Liver (tissue), 9 donors: Measurements from ENCODE around the gene TBC1D21. TPM values are rescaled to one million over a fixed set of nuclear protein-coding genes. Genes with fewer than 3 reads are reported as not detected.

Experiments
- DNase-seq: peaks from one replicate; pipeline ENCODE4 v3.0.0-alpha.2; 2017; ENCODE audit warnings: low spot score
- H3K27ac ChIP-seq, 2 donors: one replicate each; pipeline ENCODE4 v1.7.0; 2013; ENCODE audit warnings: inconsistent platforms in 2 of 2, low read length in 2 of 2, control low read depth in 1 of 2, low read depth in 1 of 2, mild to moderate bottlenecking in 1 of 2
- H3K27me3 ChIP-seq, 4 donors: one replicate each; pipeline versions ENCODE4 v1.6.1 to v1.7.0; 2013; ENCODE audit warnings: low read length in 3 of 4, inconsistent platforms in 1 of 4, mild to moderate bottlenecking in 1 of 4, moderate library complexity in 1 of 4; ENCODE audit not compliant: control insufficient read depth in 4 of 4, insufficient read depth in 4 of 4
- H3K36me3 ChIP-seq, 4 donors: one replicate each; pipeline versions ENCODE4 v1.6.1 to v1.7.0; 2013; ENCODE audit warnings: low read length in 3 of 4, mild to moderate bottlenecking in 3 of 4, low read depth in 1 of 4, moderate library complexity in 1 of 4; ENCODE audit not compliant: control insufficient read depth in 4 of 4, insufficient read depth in 3 of 4
- H3K4me1 ChIP-seq, 4 donors: one replicate each; pipeline versions ENCODE4 v1.6.1 to v1.7.0; 2013; ENCODE audit warnings: low read length in 3 of 4, mild to moderate bottlenecking in 3 of 4, moderate library complexity in 1 of 4; ENCODE audit not compliant: control insufficient read depth in 4 of 4, insufficient read depth in 4 of 4
- H3K4me3 ChIP-seq, 3 donors: one replicate each; pipeline versions ENCODE4 v1.6.1 to v1.7.0; 2013; ENCODE audit warnings: low read length in 3 of 3, control low read depth in 1 of 3, low read depth in 1 of 3, mild to moderate bottlenecking in 1 of 3
- H3K9ac ChIP-seq, 2 donors: one replicate each; pipeline ENCODE4 v1.7.0; 2013; ENCODE audit warnings: low read length in 2 of 2, mild to moderate bottlenecking in 2 of 2, moderate library complexity in 2 of 2, control low read depth in 1 of 2, low read depth in 1 of 2
- H3K9me3 ChIP-seq, 4 donors: one replicate each; pipeline versions ENCODE4 v1.6.1 to v1.7.0; 2013; ENCODE audit warnings: low read length in 3 of 4; ENCODE audit not compliant: control insufficient read depth in 4 of 4
- EGR1 ChIP-seq, 2 donors: IDR thresholded peaks; 2 replicates each; pipeline ENCODE4 v1.6.1; 2016 to 2018; ENCODE audit warnings: antibody characterized with exemption in 2 of 2, low read depth in 2 of 2
- FOXA1 ChIP-seq: IDR thresholded peaks from 2 replicates; pipeline ENCODE4 v1.6.1; 2016; ENCODE audit warnings: antibody characterized with exemption
- FOXA2 ChIP-seq: IDR thresholded peaks from 2 replicates; pipeline ENCODE4 v1.6.1; 2016; ENCODE audit warnings: antibody characterized with exemption
- GABPA ChIP-seq, 2 donors: IDR thresholded peaks in 1 of 2; conservative IDR thresholded peaks in 1 of 2; 2 replicates each; pipeline ENCODE4 v1.6.1; 2016; ENCODE audit warnings: antibody characterized with exemption in 2 of 2, mild to moderate bottlenecking in 1 of 2, moderate library complexity in 1 of 2
- HNF4A ChIP-seq, 2 donors: conservative IDR thresholded peaks; 2 replicates each; pipeline ENCODE4 v1.6.1; 2016; ENCODE audit warnings: antibody characterized with exemption in 2 of 2, mild to moderate bottlenecking in 2 of 2
- HNF4G ChIP-seq: IDR thresholded peaks from 2 replicates; pipeline ENCODE4 v1.6.1; 2016; ENCODE audit warnings: antibody characterized with exemption
- JUND ChIP-seq, 2 donors: IDR thresholded peaks; 2 replicates each; pipeline ENCODE4 v1.6.1; 2016; ENCODE audit warnings: antibody characterized with exemption in 2 of 2
- NR2F2 ChIP-seq: IDR thresholded peaks from 2 replicates; pipeline ENCODE4 v1.6.1; 2016; ENCODE audit warnings: antibody characterized with exemption
- RAD21 ChIP-seq, 2 donors: IDR thresholded peaks; 2 replicates each; pipeline ENCODE4 v1.6.1; 2016; ENCODE audit warnings: antibody characterized with exemption in 2 of 2, mild to moderate bottlenecking in 2 of 2
- RXRA ChIP-seq, 2 donors: IDR thresholded peaks; 2 replicates each; pipeline ENCODE4 v1.6.1; 2017 to 2018; ENCODE audit warnings: antibody characterized with exemption in 2 of 2, mild to moderate bottlenecking in 1 of 2
- SP1 ChIP-seq: IDR thresholded peaks from 2 replicates; pipeline ENCODE4 v1.6.1; 2018; ENCODE audit warnings: antibody characterized with exemption, mild to moderate bottlenecking
- YY1 ChIP-seq: IDR thresholded peaks from 2 replicates; pipeline ENCODE4 v1.6.1; 2016; ENCODE audit warnings: antibody characterized with exemption, mild to moderate bottlenecking
- WGBS: extraction: QIAGEN DNeasy Blood & Tissue Kit; methylation state at CpG from one replicate; pipeline ENCODE4 v1.1.7; 2013; 5-methylcytosine and 5-hydroxymethylcytosine counted together
- polyA plus RNA-seq, 2 donors: library from polyadenylated mRNA; stranded (reverse) in 1 of 2; unstranded in 1 of 2; fragments of 200-250 nt in 1 of 2; fragments of >200 nt in 1 of 2; fragmentation: Nextera tagmentation in 1 of 2; extraction: Ambion mirVana in 1 of 2; gene quantifications; one replicate each; pipeline versions ENCODE4 v1.2.1 to v1.2.3, GENCODE V29; 2013 to 2015
- total RNA-seq, 2 donors: library from RNA; depleted of rRNA; stranded (reverse); fragments of >200 nt; gene quantifications; one replicate each; pipeline ENCODE4 v1.2.3, GENCODE V29; 2014
- TF ChIP-seq, protein P1 (sequence below): fragments of 150-350 bp; IDR thresholded peaks from 2 replicates; pipeline ENCODE4 v1.5.1; 2017; ENCODE audit warnings: improper control_type of control experiment, low read depth, low read length; ENCODE audit not compliant: missing input control
- TF ChIP-seq, protein P2 (sequence below): IDR thresholded peaks from 2 replicates; pipeline ENCODE4 v1.6.1; 2016; ENCODE audit warnings: antibody characterized with exemption
- TF ChIP-seq, protein P3 (sequence below): IDR thresholded peaks from 2 replicates; pipeline ENCODE4 v1.6.1; 2016; ENCODE audit warnings: antibody characterized with exemption, mild to moderate bottlenecking
- TF ChIP-seq, protein P4 (sequence below): IDR thresholded peaks from 2 replicates; pipeline ENCODE4 v1.6.1; 2016; ENCODE audit warnings: antibody characterized with exemption
- donor health status: healthy.
- donor health status: healthy.
- donor health status: healthy.
- donor health status: healthy.
- donor health status: healthy.

TBC1D21 gene
- total and polyA plus RNA-seq, 4 donors: not detected

DNA sequence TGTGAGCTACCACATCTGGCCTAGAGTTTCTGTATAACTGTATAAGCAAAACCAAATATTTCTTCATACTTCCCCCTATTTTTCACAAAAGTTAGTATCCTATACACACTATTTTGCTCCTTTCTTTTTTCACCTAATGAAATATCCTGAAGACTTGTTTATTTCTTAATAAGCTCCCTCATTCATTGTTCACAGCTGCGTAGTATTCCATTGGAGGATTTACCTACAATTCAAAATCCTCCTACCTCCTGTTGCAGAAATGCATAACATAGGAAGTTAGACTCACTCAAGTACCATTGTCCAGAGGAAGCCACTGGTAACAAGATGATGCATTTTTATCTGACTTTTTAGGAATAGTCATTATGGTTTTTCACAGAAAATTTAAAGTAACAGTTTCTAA, 29.6 kb upstream of the TBC1D21 start:
- no peak for TF ChIP-seq RAD21 (IDR thresholded peaks at IDR 0.05)
- TF ChIP-seq JUND (IDR thresholded peaks at IDR 0.05): no peak
- TF ChIP-seq, protein P1, sequence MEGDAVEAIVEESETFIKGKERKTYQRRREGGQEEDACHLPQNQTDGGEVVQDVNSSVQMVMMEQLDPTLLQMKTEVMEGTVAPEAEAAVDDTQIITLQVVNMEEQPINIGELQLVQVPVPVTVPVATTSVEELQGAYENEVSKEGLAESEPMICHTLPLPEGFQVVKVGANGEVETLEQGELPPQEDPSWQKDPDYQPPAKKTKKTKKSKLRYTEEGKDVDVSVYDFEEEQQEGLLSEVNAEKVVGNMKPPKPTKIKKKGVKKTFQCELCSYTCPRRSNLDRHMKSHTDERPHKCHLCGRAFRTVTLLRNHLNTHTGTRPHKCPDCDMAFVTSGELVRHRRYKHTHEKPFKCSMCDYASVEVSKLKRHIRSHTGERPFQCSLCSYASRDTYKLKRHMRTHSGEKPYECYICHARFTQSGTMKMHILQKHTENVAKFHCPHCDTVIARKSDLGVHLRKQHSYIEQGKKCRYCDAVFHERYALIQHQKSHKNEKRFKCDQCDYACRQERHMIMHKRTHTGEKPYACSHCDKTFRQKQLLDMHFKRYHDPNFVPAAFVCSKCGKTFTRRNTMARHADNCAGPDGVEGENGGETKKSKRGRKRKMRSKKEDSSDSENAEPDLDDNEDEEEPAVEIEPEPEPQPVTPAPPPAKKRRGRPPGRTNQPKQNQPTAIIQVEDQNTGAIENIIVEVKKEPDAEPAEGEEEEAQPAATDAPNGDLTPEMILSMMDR: no peak
- TF ChIP-seq, protein P2, sequence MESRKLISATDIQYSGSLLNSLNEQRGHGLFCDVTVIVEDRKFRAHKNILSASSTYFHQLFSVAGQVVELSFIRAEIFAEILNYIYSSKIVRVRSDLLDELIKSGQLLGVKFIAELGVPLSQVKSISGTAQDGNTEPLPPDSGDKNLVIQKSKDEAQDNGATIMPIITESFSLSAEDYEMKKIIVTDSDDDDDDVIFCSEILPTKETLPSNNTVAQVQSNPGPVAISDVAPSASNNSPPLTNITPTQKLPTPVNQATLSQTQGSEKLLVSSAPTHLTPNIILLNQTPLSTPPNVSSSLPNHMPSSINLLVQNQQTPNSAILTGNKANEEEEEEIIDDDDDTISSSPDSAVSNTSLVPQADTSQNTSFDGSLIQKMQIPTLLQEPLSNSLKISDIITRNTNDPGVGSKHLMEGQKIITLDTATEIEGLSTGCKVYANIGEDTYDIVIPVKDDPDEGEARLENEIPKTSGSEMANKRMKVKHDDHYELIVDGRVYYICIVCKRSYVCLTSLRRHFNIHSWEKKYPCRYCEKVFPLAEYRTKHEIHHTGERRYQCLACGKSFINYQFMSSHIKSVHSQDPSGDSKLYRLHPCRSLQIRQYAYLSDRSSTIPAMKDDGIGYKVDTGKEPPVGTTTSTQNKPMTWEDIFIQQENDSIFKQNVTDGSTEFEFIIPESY: no peak
- TF ChIP-seq NR2F2: no peak
- TF ChIP-seq, protein P3, sequence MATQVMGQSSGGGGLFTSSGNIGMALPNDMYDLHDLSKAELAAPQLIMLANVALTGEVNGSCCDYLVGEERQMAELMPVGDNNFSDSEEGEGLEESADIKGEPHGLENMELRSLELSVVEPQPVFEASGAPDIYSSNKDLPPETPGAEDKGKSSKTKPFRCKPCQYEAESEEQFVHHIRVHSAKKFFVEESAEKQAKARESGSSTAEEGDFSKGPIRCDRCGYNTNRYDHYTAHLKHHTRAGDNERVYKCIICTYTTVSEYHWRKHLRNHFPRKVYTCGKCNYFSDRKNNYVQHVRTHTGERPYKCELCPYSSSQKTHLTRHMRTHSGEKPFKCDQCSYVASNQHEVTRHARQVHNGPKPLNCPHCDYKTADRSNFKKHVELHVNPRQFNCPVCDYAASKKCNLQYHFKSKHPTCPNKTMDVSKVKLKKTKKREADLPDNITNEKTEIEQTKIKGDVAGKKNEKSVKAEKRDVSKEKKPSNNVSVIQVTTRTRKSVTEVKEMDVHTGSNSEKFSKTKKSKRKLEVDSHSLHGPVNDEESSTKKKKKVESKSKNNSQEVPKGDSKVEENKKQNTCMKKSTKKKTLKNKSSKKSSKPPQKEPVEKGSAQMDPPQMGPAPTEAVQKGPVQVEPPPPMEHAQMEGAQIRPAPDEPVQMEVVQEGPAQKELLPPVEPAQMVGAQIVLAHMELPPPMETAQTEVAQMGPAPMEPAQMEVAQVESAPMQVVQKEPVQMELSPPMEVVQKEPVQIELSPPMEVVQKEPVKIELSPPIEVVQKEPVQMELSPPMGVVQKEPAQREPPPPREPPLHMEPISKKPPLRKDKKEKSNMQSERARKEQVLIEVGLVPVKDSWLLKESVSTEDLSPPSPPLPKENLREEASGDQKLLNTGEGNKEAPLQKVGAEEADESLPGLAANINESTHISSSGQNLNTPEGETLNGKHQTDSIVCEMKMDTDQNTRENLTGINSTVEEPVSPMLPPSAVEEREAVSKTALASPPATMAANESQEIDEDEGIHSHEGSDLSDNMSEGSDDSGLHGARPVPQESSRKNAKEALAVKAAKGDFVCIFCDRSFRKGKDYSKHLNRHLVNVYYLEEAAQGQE: no peak

DNA sequence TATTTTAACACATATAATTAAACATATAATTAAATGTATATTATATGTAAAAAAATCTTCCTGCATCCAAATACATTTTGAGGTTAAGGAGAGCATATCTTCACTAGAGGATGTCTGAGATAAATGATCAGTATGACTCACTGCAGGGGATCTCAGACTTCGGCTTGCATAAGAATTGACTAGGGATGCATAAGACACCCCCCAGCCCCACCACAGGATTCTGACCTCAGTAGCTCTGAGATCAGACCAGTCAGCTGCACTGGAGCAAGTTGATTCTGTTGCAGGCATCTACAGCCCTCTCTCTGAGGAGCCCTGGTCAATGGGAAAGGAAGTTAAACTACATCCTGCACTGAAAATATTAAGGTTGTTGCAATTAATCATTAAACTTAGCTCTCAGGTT, 29.0 kb upstream of the TBC1D21 start:
- Histone ChIP-seq H3K9me3 (no peaks in the 10 kb centered on the region), H3K4me1 (no peaks in the 10 kb centered on the region), H3K27ac (no peak overlapping the region), H3K36me3 (no peaks in the 10 kb centered on the region), H3K27me3 (no peaks in the 10 kb centered on the region), H3K9ac (no peak overlapping the region), H3K4me3 (no peak overlapping the region)
- DNase-seq: no peak
- TF ChIP-seq GABPA (IDR thresholded peaks at IDR 0.05 in 1 of 2, conservative IDR thresholded peaks at IDR 0.05 in 1 of 2) (no peak), HNF4G (no peak), HNF4A (conservative IDR thresholded peaks at IDR 0.05) (no peak), SP1 (no peak), RXRA (IDR thresholded peaks at IDR 0.05) (no peak), EGR1 (IDR thresholded peaks at IDR 0.05; ENCODE audit: low read depth in 2 of 2) (no peak), YY1 (no peak), NR2F2 (no peak), FOXA2 (no peak), FOXA1 (no peak), RAD21 (IDR thresholded peaks at IDR 0.05) (no peak), JUND (IDR thresholded peaks at IDR 0.05) (no peak)
- TF ChIP-seq, protein P1: no peak
- TF ChIP-seq, protein P4, sequence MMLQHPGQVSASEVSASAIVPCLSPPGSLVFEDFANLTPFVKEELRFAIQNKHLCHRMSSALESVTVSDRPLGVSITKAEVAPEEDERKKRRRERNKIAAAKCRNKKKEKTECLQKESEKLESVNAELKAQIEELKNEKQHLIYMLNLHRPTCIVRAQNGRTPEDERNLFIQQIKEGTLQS: no peak
- TF ChIP-seq, protein P3: no peak
- TF ChIP-seq, protein P2: no peak
- WGBS: 56% methylated on average over 1 of the region's 1 CpG

More for the DNA sequence above, 29.6 kb upstream of the TBC1D21 start:
- H3K27ac ChIP-seq: no peak overlapping the region
- DNase-seq: no peak
- no peak overlapping the region for H3K4me3 ChIP-seq
- no peaks in the 10 kb centered on the region for H3K27me3 ChIP-seq
- 96% methylated on average over 1 of the region's 1 CpG for WGBS
- H3K9ac ChIP-seq: no peak overlapping the region
- H3K9me3 ChIP-seq: no peaks in the 10 kb centered on the region
- H3K4me1 ChIP-seq: no peaks in the 10 kb centered on the region
- H3K36me3 ChIP-seq: no peaks in the 10 kb centered on the region
